ENCODE results near the gene MTRF1L. TPM values are rescaled to one million over a fixed set of nuclear protein-coding genes. Genes with fewer than 3 reads are reported as not detected.
"Not testable (repeated sequence)": the region's sequence is repeated elsewhere in the genome, so short reads cannot be mapped to it uniquely, and the experiment has no call there.

MTRF1L gene
- total RNA-seq, 1 donor from 2014 or later: 8.1 TPM

- peaks cover 11% of the 10 kb centered on the region for H3K4me1 ChIP-seq
- intact Hi-C loops (cut with DNase I): no loop called here
- no peaks in the 10 kb centered on the region for H3K9me3 ChIP-seq
- no peaks in the 10 kb centered on the region for H3K27me3 ChIP-seq
- no peak overlapping the region for H3K27ac ChIP-seq
- TF ChIP-seq POLR2A (IDR thresholded peaks at IDR 0.05) (no peak), POLR2AphosphoS5 (IDR thresholded peaks at IDR 0.05; ENCODE audit: insufficient read depth in 1 of 2, low read depth in 1 of 2) (no peak), CTCF (IDR thresholded peaks at IDR 0.05) (no peak)
- no peak for DNase-seq (ENCODE audit: extremely low spot score in 2 of 2)
- H3K4me3 ChIP-seq: no peak overlapping the region
- H3K36me3 ChIP-seq: peaks cover under 1 to 19% of the 10 kb centered on the region in 2 donors
Measured at GRCh38 chr6:152976749-152977148, 25.8 kb downstream of the MTRF1L start.

- H3K4me3 ChIP-seq: no peak overlapping the region
- no peak for DNase-seq (ENCODE audit: extremely low spot score in 2 of 2)
- TF ChIP-seq POLR2A (IDR thresholded peaks at IDR 0.05): no peak
- TF ChIP-seq POLR2AphosphoS5 (IDR thresholded peaks at IDR 0.05; ENCODE audit: insufficient read depth in 1 of 2, low read depth in 1 of 2): no peak
- no peak for TF ChIP-seq CTCF (IDR thresholded peaks at IDR 0.05)
- no peaks in the 10 kb centered on the region for H3K9me3 ChIP-seq
- intact Hi-C loops (cut with DNase I): no loop called here
- H3K27ac ChIP-seq: no peak overlapping the region
- H3K4me1 ChIP-seq: no peaks in the 10 kb centered on the region
- H3K36me3 ChIP-seq: peaks cover 4 to 33% of the 10 kb centered on the region in 2 donors
- H3K27me3 ChIP-seq: no peaks in the 10 kb centered on the region
Measured at GRCh38 chr6:152975204-152975915, 27.1 kb downstream of the MTRF1L start.

- DNase-seq (ENCODE audit: extremely low spot score in 2 of 2): no peak
- Histone ChIP-seq H3K27me3 (no peaks in the 10 kb centered on the region), H3K36me3 (peaks cover 4 to 45% of the 10 kb centered on the region in 2 donors), H3K27ac (no peak overlapping the region), H3K4me3 (no peak overlapping the region), H3K4me1 (no peaks in the 10 kb centered on the region), H3K9me3 (no peaks in the 10 kb centered on the region)
- no peak for TF ChIP-seq POLR2AphosphoS5 (IDR thresholded peaks at IDR 0.05; ENCODE audit: insufficient read depth in 1 of 2, low read depth in 1 of 2)
- TF ChIP-seq POLR2A (IDR thresholded peaks at IDR 0.05): no peak
- TF ChIP-seq CTCF (IDR thresholded peaks at IDR 0.05): no peak
- intact Hi-C loops (cut with DNase I): no loop called here
Measured at GRCh38 chr6:152973916-152974315, 28.6 kb downstream of the MTRF1L start.

- Histone ChIP-seq H3K4me3 (no peak overlapping the region), H3K36me3 (peaks cover 4 to 43% of the 10 kb centered on the region in 2 donors), H3K27ac (no peak overlapping the region), H3K9me3 (no peaks in the 10 kb centered on the region), H3K27me3 (no peaks in the 10 kb centered on the region), H3K4me1 (no peaks in the 10 kb centered on the region)
- no peak for DNase-seq (ENCODE audit: extremely low spot score in 2 of 2)
- intact Hi-C loops (cut with DNase I): no loop called here
- TF ChIP-seq POLR2AphosphoS5 (IDR thresholded peaks at IDR 0.05; ENCODE audit: insufficient read depth in 1 of 2, low read depth in 1 of 2): no peak
- no peak for TF ChIP-seq CTCF (IDR thresholded peaks at IDR 0.05)
- no peak for TF ChIP-seq POLR2A (IDR thresholded peaks at IDR 0.05)
Measured at GRCh38 chr6:152969688-152970418, 32.7 kb downstream of the MTRF1L start.

GRCh38 chr6:152966168-152966894, 36.2 kb downstream of the MTRF1L start:
- peaks cover 0 to 22% of the 10 kb centered on the region in 2 donors for H3K36me3 ChIP-seq
- intact Hi-C loops (cut with DNase I); H3K9me3 ChIP-seq; H3K27ac ChIP-seq; H3K27me3 ChIP-seq; H3K4me3 ChIP-seq; H3K4me1 ChIP-seq; DNase-seq (ENCODE audit: extremely low spot score in 2 of 2): not testable (repeated sequence)
